ENCODE results near the gene KCNJ15. TPM values are rescaled to one million over a fixed set of nuclear protein-coding genes. Genes with fewer than 3 reads are reported as not detected.

KCNJ15 gene
- total RNA-seq, 1 donor from 2014 or later = not detected

- no peak for DNase-seq
- no peak overlapping the region for H3K4me3 Mint-ChIP-seq (ENCODE audit: unreplicated experiment)
- peaks cover 27% of the 10 kb centered on the region for H3K36me3 Mint-ChIP-seq (ENCODE audit: unreplicated experiment)
- TF ChIP-seq, protein P1, sequence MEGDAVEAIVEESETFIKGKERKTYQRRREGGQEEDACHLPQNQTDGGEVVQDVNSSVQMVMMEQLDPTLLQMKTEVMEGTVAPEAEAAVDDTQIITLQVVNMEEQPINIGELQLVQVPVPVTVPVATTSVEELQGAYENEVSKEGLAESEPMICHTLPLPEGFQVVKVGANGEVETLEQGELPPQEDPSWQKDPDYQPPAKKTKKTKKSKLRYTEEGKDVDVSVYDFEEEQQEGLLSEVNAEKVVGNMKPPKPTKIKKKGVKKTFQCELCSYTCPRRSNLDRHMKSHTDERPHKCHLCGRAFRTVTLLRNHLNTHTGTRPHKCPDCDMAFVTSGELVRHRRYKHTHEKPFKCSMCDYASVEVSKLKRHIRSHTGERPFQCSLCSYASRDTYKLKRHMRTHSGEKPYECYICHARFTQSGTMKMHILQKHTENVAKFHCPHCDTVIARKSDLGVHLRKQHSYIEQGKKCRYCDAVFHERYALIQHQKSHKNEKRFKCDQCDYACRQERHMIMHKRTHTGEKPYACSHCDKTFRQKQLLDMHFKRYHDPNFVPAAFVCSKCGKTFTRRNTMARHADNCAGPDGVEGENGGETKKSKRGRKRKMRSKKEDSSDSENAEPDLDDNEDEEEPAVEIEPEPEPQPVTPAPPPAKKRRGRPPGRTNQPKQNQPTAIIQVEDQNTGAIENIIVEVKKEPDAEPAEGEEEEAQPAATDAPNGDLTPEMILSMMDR (IDR thresholded peaks at IDR 0.05; ENCODE audit: partially characterized antibody, unreplicated experiment) = no peak
- peaks cover 2% of the 10 kb centered on the region for H3K27me3 Mint-ChIP-seq (ENCODE audit: unreplicated experiment)
- H3K27ac Mint-ChIP-seq (ENCODE audit: unreplicated experiment) = no peak overlapping the region
- H3K4me1 Mint-ChIP-seq (ENCODE audit: low read depth, unreplicated experiment) = no peaks in the 10 kb centered on the region
- peaks cover 7% of the 10 kb centered on the region for H3K9me3 Mint-ChIP-seq (ENCODE audit: unreplicated experiment)
These were observed 36.5 kb upstream of the KCNJ15 start for GRCh38 chr21:38220270-38220737.

GRCh38 chr21:38221594-38221993 lies 35.2 kb upstream of the KCNJ15 start:
- Mint-ChIP-seq H3K4me3 (ENCODE audit: unreplicated experiment) (no peak overlapping the region), H3K9me3 (ENCODE audit: unreplicated experiment) (peaks cover 7% of the 10 kb centered on the region), H3K36me3 (ENCODE audit: unreplicated experiment) (peaks cover 27% of the 10 kb centered on the region)

DNA sequence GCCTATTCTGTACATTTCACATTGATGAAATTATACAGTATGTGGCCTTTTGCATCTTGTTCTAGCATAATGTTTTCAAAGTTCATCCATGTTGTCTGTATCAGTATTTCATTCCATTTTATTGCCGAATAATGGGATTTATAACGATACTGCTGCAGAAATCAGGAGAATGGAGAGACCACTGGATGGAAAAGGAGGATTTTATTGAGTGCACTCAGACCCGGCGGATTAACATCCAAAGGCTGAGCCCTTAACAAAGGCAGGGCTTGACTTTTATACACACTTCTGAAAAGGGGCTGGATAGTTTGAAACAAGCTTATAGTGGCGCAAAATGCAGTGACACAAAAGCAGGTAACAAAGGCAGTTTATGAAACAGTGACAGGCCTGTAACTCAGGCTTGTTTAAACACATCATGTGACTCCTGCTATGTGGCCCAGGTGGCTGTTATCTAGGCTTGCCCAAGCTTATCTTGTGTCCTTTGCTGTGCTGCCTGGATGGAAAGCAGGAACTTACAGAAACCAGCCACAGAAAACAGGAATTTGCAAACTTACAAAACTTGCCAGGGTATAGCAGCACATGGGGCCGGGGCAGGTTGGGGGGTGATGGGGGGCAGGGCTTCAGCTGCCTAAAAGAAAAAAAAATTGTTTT lies 32.8 kb upstream of the KCNJ15 start:
- H3K36me3 Mint-ChIP-seq (ENCODE audit: unreplicated experiment) = peaks cover 43% of the 10 kb centered on the region
- TF ChIP-seq, protein P1 (IDR thresholded peaks at IDR 0.05; ENCODE audit: partially characterized antibody, unreplicated experiment) = no peak

More at GRCh38 chr21:38221594-38221993, 35.2 kb upstream of the KCNJ15 start:
- no peak for DNase-seq
- Mint-ChIP-seq H3K27ac (ENCODE audit: unreplicated experiment) (no peak overlapping the region), H3K4me1 (ENCODE audit: low read depth, unreplicated experiment) (no peaks in the 10 kb centered on the region), H3K27me3 (ENCODE audit: unreplicated experiment) (peaks cover 2% of the 10 kb centered on the region)
- TF ChIP-seq, protein P1 (IDR thresholded peaks at IDR 0.05; ENCODE audit: partially characterized antibody, unreplicated experiment) = no peak

DNA sequence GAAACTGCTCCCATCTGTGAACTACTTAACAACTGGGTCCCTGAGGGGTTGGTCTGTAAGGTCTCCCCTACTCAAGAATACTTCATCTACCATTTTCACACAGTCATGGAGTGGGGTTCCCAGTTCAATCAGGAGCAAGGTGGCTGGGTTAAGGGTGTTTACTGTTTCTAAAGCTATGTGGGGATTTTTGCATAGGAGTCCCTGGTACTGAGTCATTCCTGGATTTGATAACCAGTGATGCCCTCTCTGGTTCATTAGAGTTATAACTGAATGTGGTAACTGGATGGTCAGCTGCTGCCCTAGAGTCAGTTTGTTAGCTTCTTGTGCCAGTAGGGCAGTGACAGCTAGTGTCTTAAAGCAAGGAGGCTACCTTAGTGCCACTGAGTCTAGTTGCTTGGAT lies 29.4 kb upstream of the KCNJ15 start:
- peaks cover 16% of the 10 kb centered on the region for H3K9me3 Mint-ChIP-seq (ENCODE audit: unreplicated experiment)
- peaks cover 5% of the 10 kb centered on the region for H3K27me3 Mint-ChIP-seq (ENCODE audit: unreplicated experiment)
- no peaks in the 10 kb centered on the region for H3K4me1 Mint-ChIP-seq (ENCODE audit: low read depth, unreplicated experiment)
- H3K27ac Mint-ChIP-seq (ENCODE audit: unreplicated experiment) = no peak overlapping the region
- no peak overlapping the region for H3K4me3 Mint-ChIP-seq (ENCODE audit: unreplicated experiment)
- TF ChIP-seq, protein P1 (IDR thresholded peaks at IDR 0.05; ENCODE audit: partially characterized antibody, unreplicated experiment) = no peak
- peaks cover 39% of the 10 kb centered on the region for H3K36me3 Mint-ChIP-seq (ENCODE audit: unreplicated experiment)
- no peak for DNase-seq

More for the DNA sequence above, 32.8 kb upstream of the KCNJ15 start:
- peaks cover 16% of the 10 kb centered on the region for H3K9me3 Mint-ChIP-seq (ENCODE audit: unreplicated experiment)
- no peaks in the 10 kb centered on the region for H3K4me1 Mint-ChIP-seq (ENCODE audit: low read depth, unreplicated experiment)
- peaks cover 5% of the 10 kb centered on the region for H3K27me3 Mint-ChIP-seq (ENCODE audit: unreplicated experiment)
- no peak overlapping the region for H3K27ac Mint-ChIP-seq (ENCODE audit: unreplicated experiment)
- no peak overlapping the region for H3K4me3 Mint-ChIP-seq (ENCODE audit: unreplicated experiment)
- peak; percentile 21 for DNase-seq

GRCh38 chr21:38228115-38228514 lies 28.7 kb upstream of the KCNJ15 start:
- TF ChIP-seq, protein P1 (IDR thresholded peaks at IDR 0.05; ENCODE audit: partially characterized antibody, unreplicated experiment) = no peak
- peaks cover 34% of the 10 kb centered on the region for H3K36me3 Mint-ChIP-seq (ENCODE audit: unreplicated experiment)
- no peak for DNase-seq
- H3K27me3 Mint-ChIP-seq (ENCODE audit: unreplicated experiment) = peaks cover 5% of the 10 kb centered on the region
- H3K27ac Mint-ChIP-seq (ENCODE audit: unreplicated experiment) = no peak overlapping the region
- H3K4me1 Mint-ChIP-seq (ENCODE audit: low read depth, unreplicated experiment) = no peaks in the 10 kb centered on the region
- H3K9me3 Mint-ChIP-seq (ENCODE audit: unreplicated experiment) = peaks cover 17% of the 10 kb centered on the region
- no peak overlapping the region for H3K4me3 Mint-ChIP-seq (ENCODE audit: unreplicated experiment)
